Thoracic aorta (tissue), 2 donors: ENCODE measurements around the gene RNF223. TPM values are rescaled to one million over a fixed set of nuclear protein-coding genes. Genes with fewer than 3 reads are reported as not detected.

Source experiments
- ATAC-seq: fragments of 150-250 bp; one replicate; pipeline ENCODE4 v1.8.0; 2017; ENCODE audit warnings: low read depth; ENCODE audit not compliant: insufficient number of reproducible peaks, low FRiP score
- DNase-seq: peaks from one replicate; pipeline ENCODE4 v3.0.0-alpha.2; 2020; ENCODE audit warnings: low spot score
- H3K27ac ChIP-seq, 2 donors: fragments of 200-600 bp; sonication (generic); 1 replicate in 1 of 2; 2 replicates in 1 of 2; pipeline ENCODE4 v1.5.1; 2016; ENCODE audit warnings: mild to moderate bottlenecking in 2 of 2, moderate library complexity in 2 of 2
- H3K27me3 ChIP-seq: fragments of 200-600 bp; sonication (generic); replicated peaks from 2 replicates; pipeline ENCODE4 v1.6.0; 2016; ENCODE audit warnings: mild to moderate bottlenecking; ENCODE audit not compliant: insufficient read depth
- H3K36me3 ChIP-seq: fragments of 200-600 bp; sonication (generic); one replicate; pipeline ENCODE4 v1.5.1; 2016
- H3K4me1 ChIP-seq, 2 donors: fragments of 200-600 bp; sonication (generic); 1 replicate in 1 of 2; 2 replicates in 1 of 2; pipeline versions ENCODE4 v1.5.1 to v1.6.0; 2016; ENCODE audit warnings: low read depth in 2 of 2, mild to moderate bottlenecking in 1 of 2; ENCODE audit not compliant: control insufficient read depth in 1 of 2
- H3K4me3 ChIP-seq: fragments of 200-600 bp; sonication (generic); 2 replicates; pipeline ENCODE4 v1.5.1; 2016; ENCODE audit warnings: mild to moderate bottlenecking
- H3K9me3 ChIP-seq: fragments of 200-600 bp; sonication (generic); 2 replicates; pipeline ENCODE4 v1.5.1; 2016
- total RNA-seq, 2 donors: library from RNA; depleted of rRNA; stranded (reverse); fragments of >200 nt; gene quantifications; one replicate each; pipeline versions ENCODE4 v1.1.0 to v1.2.3, GENCODE V29; 2016
- TF ChIP-seq, protein P1 (sequence below): fragments of 200-600 bp; sonication (generic); IDR thresholded peaks from one replicate; pipeline ENCODE4 v1.5.1; 2019; ENCODE audit warnings: antibody characterized with exemption

RNF223 gene
- total RNA-seq, 2 donors from 2014 or later, result 0.71 TPM; not detected in 1

DNA sequence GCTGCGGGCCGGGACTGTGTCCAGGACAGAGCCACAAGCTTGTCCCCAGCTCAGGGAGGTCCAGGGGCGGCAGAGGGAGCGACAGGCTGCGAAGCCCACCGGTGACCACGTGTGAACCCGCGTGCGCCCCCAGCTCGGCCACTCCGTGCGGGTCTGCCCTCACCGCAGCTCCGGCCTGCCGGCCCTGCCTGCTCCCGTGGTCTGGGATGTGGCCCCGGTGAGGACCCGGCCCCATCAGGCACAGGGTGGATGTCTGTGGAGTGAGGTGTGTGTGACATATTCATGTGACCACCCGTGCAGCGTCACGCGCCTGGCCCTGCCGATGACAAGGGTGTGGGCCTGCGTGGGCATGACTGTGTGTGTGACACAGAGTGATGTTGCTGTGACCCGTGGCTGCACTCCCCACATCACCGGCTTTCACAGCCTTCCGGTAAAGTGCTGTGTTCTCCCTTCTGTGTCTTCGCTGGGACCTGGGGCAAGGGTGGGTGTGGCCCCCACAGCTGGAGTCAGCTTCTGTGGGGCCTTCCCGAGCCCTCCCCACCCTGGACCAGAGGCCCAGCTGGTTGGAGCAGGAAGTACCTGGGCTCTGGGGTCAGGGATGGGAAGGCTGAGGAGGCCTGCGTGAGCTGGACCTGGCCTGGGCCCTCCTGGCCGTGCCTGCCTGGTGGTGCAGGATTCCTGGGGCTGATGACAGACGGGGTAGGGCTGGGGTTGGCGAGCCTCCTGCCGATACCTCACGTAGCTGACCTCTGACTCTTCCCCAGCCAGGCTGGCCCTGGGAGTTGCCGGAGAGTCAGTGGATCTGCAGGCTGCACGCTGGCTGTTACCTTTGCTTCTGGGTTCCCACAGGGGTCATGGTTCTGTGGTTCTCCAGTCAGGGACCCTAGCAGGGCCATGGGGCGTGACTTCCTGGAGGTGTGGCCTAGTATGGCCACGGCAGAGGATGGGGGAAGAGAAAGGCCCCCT lies 4.1 kb downstream of the RNF223 start:
- no peak for ATAC-seq
- DNase-seq, result no peak
- Histone ChIP-seq H3K27ac (no peak overlapping the region), H3K4me3 (peak overlapping the region; percentile 74), H3K27me3 (no peaks in the 10 kb centered on the region), H3K9me3 (no peaks in the 10 kb centered on the region), H3K36me3 (no peaks in the 10 kb centered on the region), H3K4me1 (peaks cover 0 to 14% of the 10 kb centered on the region in 2 donors)
- TF ChIP-seq, protein P1, sequence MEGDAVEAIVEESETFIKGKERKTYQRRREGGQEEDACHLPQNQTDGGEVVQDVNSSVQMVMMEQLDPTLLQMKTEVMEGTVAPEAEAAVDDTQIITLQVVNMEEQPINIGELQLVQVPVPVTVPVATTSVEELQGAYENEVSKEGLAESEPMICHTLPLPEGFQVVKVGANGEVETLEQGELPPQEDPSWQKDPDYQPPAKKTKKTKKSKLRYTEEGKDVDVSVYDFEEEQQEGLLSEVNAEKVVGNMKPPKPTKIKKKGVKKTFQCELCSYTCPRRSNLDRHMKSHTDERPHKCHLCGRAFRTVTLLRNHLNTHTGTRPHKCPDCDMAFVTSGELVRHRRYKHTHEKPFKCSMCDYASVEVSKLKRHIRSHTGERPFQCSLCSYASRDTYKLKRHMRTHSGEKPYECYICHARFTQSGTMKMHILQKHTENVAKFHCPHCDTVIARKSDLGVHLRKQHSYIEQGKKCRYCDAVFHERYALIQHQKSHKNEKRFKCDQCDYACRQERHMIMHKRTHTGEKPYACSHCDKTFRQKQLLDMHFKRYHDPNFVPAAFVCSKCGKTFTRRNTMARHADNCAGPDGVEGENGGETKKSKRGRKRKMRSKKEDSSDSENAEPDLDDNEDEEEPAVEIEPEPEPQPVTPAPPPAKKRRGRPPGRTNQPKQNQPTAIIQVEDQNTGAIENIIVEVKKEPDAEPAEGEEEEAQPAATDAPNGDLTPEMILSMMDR, result no peak

DNA sequence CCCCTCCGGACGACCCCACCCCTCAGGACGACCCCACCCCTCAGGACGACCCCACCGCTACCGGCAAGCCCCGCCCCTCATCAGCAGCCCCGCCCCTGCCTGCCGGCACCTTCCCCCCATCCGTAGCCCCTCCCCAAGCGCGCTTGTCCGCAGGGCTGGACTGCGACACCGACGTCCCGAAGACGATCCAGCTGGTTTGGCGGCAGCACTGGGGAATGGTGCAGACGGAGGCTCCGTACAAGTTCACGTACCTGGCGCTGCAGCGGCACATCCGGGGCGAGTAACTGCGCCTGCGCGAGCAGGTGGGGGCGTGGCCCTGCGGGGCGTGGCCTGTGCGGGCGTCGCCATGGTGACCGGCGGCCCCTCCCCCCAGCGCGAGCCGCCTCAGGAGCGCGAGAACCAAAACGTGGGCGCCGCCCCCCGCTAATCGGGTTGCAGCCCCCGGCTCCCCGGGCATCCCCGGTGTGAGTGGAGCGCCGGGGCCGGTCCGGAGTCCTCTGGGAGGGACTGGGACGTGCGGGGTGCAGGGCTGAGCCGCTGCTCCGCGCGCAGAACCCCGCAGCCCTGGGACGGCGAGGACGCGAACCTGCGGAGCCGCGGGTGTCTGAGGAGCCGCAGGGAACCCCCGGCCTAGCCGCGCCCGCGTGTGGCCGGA lies 4.9 kb downstream of the RNF223 start:
- TF ChIP-seq, protein P1, result no peak

DNA sequence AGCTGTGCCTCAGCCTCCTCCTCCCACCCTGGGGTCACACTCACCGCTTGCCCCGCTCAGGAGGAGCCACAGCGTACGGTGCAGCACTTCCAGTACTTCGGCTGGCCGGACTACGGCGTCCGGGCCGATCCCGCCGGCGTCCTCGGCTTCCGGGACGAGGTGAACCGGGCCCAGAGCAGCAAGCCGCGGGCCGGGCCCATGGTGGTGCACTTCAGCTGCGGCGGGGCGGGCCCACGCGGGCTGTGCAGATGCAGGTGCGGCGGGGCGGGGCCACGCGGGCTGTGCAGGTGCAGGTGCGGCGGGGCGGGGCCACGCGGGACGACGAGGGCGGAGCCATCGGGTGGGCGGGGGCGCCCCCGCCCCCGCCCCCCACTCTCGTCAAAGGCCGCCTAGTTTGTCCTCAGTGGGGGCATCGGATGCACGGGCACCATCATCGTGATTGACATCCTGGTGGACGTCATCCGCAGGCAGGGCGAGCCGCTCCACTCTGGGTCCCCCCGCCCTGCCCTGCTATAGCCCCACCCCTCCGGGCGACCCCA lies 5.5 kb downstream of the RNF223 start:
- no peak for ATAC-seq
- Histone ChIP-seq H3K27me3 (no peaks in the 10 kb centered on the region), H3K9me3 (no peaks in the 10 kb centered on the region), H3K4me3 (peak overlapping the region; percentile 74), H3K27ac (no peak overlapping the region), H3K36me3 (no peaks in the 10 kb centered on the region), H3K4me1 (peaks cover 0 to 19% of the 10 kb centered on the region in 2 donors)
- TF ChIP-seq, protein P1, result no peak
- no peak for DNase-seq

More for the DNA sequence above, 4.9 kb downstream of the RNF223 start:
- Histone ChIP-seq H3K4me3 (peak overlapping the region; percentile 74), H3K4me1 (peaks cover 0 to 15% of the 10 kb centered on the region in 2 donors), H3K27me3 (no peaks in the 10 kb centered on the region), H3K9me3 (no peaks in the 10 kb centered on the region), H3K27ac (no peak overlapping the region), H3K36me3 (no peaks in the 10 kb centered on the region)
- ATAC-seq (no peak), DNase-seq (no peak)

DNA sequence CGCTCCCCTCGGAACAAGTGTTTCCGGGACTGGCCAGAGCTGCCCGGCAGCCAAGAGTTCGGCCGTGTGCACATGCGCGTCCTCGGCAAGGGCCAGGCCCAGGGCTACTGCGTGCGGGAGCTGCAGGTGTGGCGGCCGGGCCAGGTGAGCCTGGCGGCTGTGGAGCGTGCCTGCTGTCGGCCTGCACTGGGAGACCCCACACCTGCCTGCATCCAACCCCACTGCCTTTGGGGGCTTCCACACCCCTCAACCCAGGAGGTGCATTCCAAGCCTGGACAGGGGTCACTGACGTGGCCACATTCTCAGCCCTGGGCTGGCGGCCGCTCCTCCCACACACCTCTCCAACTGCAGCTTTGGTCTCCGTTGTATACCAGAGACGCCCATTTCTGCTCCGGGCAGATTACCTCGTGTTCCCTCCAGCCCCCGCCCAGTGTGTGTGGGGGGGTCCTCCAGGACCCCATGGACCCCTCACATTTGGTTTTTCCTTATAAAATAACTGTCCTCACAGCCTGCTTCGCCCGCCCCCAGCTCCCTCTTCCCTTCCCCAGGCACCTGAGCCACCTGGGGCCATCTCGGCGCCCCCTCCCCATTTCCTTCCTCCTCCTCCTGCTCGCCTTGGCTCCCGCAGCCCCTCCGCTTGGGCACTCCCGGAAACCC lies 6.1 kb downstream of the RNF223 start:
- no peak overlapping the region for H3K27ac ChIP-seq
- peak overlapping the region; percentile 74 for H3K4me3 ChIP-seq

More for the DNA sequence above, 6.1 kb downstream of the RNF223 start:
- Histone ChIP-seq H3K4me1 (peaks cover 0 to 19% of the 10 kb centered on the region in 2 donors), H3K36me3 (no peaks in the 10 kb centered on the region), H3K9me3 (no peaks in the 10 kb centered on the region), H3K27me3 (peaks cover under 1% of the 10 kb centered on the region)
- DNase-seq (no peak), ATAC-seq (no peak)
- TF ChIP-seq, protein P1, result no peak
